ENCODE results near the gene GRIK4.

GRIK4 gene

DNA sequence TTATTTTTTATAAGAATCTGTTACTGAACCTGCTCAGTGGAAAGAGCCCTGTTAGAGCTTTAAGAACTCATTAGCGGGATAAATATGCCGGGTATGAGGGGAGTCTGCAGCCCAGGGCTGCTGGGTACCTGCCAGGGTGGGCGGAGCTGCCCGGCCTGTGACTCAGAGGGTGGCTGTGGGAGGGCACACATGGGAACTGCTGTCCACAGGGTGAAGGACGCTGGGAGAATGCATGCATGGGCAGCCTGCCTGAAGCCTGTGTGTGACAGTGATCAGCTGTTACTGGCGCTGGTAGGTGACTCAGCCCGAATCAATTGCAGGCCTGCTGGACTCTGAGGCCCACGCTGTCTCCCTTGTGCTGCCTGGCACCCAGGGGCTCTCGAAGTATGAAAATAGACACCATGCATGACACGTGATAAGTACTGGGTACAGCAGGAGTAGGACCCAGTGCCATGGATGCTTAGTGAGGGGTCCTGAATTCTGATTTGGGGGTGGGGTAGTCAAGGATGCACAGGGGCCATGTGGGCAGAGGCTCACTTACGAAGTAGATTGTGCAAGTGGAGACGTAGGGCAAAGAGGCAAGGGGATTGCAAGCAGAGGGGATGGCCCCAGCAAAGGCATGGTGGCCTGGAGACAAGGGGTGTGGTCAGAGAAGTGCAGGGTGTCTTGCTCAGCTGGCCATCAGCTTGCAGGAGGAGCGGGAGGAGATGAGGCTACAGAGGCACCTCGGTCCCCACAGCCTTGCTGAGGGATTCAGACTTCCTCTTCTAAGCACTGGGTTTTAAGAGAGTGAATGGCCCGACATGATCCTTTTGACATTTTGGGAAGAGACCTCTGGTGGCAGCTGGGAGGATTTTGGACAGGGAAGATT is 36.5 kb downstream of the GRIK4 start:
- DNase-seq (ENCODE audit: low read depth): no peak

DNA sequence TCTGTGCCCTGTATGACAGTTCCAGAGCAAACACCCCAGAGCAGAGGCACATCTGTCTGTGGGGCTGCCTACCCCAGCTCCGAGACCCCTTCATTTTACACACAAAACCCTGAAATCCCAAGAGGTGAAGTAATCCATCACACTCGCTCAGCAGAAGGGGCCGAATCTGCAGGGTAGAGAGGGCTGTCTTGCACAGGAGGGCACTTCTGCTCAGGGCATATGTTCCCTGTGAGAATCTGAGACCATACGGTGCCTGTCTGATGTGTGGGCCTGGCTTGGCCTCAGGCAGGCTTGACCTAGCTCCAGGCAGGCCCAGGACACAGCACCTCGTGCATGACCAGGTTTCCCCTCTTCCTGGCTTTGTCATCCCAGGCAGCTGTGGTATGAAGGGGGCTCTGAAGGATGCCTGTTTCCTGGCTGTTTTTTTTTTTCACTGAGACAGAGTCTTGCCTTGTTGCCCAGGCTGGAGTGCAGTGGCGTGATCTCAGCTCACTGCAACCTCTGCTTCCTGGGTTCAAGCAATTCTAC is 37.2 kb downstream of the GRIK4 start:
- no peak for DNase-seq (ENCODE audit: low read depth)

DNA sequence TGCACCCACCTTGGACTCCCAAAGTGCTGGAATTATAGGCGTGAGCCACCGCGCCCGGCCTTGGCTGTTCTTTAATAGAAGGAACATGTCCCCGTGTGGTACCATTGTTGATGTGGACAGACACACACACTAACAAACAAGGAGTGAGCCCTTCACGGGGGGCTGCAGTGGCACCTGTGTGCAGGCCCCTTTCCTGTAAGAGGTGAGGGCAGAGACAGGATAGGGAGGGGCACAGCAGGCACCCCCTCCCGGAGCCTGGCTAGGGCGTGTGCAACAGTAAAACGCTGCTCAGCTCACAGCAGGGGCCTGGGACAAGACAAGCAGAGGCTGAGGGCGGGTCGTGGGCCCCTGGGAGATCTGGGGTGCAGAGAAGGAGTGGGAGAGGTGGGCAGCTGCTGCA is 37.8 kb downstream of the GRIK4 start:
- DNase-seq (ENCODE audit: low read depth): no peak

DNA sequence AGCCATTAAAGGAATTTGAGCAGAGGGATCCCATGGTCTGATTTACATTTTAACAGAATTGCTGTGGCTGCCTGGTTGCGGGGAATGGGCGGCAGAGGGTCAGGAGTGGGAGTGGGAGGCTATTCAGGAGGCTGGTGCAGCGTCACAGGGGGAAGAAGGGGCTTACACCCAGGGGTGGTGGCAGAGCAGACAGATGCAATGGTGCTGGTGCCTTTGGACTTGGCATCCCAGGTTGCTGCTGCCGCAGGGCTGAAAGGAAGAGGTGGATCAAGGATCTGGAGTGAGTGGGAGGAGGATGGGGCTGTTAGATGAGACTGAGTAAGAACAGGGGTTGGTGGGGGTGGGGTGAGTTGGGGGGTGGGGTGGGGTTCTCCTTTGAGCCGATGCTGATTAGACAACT is 38.5 kb downstream of the GRIK4 start:
- DNase-seq (ENCODE audit: low read depth): no peak

DNA sequence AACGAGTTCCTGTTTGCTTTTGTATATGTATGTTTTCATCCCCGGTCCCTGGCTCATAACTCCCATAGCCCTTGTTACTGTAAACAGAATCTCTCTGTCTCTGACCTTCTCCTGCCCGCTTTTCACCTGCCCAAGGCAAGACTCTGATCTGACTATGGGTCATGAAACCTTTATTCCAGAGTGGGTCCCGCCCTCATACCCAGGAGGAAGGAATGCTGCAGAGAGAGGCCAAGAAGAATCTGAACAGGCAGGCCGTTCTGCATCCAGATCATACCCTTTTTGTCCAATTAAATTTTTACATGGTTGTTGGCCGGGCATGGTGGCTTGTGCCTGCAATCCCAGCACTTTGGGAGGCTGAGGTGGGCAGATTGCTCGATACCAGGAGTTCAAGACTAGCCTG is 39.6 kb downstream of the GRIK4 start:
- no peak for DNase-seq (ENCODE audit: low read depth)

DNA sequence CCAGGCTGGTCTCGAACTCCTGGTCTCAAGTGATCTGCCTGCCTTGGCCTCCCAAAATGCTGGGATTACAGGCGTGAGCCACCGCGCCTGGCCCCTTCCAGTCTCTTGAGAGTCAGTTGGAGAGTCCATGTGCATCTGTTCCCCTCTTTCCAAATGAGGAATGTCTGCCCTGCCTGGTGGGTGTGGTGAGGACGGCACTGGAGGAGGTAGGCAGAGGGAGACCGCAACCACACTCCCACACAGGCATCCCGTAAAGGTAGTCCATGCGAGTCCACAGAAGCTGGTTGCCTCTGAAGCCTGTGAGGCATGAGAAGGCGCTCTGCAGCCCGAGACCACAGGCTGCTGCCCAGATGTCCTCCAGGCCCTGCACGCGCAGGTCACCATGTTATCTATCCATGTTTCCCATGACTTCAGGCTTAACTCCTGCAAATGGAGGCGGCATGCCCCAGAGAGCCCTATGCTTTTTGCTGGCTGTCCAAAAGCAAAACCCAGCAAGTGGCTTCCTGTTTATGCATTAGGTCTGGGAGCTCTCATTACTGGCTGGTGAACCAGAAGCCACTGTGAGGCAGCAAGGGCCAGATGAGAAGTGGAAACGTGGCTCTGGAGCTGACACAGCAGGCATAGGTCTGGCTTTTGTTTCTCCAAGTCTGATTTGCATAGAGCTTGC is 43.4 kb downstream of the GRIK4 start:
- DNase-seq (ENCODE audit: low read depth): no peak

DNA sequence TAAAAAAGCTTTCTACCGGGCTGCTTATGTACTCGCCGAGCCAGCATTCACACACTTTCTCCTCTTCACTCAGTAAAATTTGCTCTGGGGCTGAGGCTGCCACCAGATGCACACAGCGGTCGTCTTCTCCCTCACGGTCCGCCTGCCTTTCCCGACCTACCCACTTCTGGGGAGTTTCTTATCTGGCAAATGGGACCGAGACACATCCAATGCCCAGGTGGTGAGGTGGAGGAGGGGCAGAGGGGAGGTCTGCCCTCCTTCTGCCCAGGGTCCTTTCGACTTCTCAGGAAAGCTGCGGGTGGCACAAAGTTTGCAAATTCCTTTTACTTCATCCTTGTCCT is 43.9 kb downstream of the GRIK4 start:
- DNase-seq (ENCODE audit: low read depth): no peak

DNA sequence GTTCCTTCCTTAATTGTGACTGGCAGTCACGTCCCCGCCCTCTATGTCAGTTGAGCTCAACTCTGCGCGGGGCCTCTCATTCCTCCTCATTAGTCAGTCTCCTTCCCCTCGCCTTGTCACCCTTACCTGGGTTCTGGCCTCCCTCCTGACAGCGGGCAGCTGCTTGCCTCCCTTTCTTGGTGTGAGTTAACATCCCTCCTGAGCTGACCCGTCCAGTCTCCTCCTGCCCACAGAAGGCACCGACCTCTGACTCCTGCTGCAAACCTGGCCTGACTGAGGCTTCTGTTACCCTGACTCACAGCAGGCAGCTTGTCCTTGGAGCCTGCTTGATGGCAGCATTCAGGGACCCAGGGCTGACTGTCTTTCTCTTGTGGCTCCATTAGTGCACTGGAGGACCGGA is 45.2 kb downstream of the GRIK4 start:
- no peak for DNase-seq (ENCODE audit: low read depth)

DNA sequence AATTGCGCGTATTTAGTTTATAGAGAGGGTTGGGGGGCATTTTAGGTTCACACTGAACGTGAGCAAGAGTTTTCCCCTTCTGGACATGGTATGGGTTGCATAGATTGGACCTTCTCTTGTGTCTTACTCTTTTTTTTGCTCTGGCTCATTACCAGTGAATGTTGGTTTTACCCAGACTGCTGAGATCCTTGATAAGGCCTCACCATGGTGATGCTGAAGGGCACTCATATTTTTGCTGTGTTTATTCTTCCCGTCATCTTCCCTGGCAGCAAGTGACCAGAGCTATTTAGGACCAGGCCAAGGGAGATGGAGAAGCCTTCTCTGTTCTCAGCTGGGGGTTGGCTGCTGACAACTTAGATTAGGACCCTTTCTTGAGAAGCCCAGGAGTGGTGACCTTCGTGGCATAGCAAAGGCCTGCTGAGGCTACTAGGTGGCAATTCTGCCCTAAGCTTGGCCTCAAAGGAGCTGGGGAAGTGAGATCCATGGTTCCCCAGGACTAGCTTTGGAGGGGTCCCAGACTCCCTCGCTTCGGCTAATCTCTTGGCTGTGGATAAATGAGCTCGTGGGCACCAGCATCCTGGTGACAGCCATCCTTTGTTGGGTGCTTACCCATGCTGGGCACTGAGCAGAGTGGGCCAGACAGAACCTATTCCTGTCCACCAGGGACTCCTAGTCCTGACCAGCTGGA is 47.3 kb downstream of the GRIK4 start:
- no peak for DNase-seq (ENCODE audit: low read depth)

DNA sequence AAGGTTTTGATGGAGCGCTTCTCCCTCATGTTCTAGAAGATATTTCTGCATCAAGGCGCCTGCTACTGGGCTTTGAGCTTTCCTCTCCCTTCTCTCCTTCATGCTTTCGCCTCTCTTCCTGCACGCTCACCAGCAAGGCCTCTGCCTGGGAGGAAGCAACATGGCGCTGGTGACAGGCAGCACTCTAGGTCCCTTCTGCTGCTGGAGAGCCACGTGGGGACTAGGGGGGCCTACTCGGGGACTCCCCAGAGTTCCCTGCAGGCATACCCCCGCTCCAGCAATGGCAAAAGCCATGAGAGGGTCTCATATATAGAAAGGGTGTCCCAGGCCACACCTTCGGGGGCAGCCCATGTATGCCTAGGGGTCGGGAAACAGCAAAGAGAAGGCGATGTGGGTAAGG is 49.7 kb downstream of the GRIK4 start:
- no peak for DNase-seq (ENCODE audit: low read depth)

DNA sequence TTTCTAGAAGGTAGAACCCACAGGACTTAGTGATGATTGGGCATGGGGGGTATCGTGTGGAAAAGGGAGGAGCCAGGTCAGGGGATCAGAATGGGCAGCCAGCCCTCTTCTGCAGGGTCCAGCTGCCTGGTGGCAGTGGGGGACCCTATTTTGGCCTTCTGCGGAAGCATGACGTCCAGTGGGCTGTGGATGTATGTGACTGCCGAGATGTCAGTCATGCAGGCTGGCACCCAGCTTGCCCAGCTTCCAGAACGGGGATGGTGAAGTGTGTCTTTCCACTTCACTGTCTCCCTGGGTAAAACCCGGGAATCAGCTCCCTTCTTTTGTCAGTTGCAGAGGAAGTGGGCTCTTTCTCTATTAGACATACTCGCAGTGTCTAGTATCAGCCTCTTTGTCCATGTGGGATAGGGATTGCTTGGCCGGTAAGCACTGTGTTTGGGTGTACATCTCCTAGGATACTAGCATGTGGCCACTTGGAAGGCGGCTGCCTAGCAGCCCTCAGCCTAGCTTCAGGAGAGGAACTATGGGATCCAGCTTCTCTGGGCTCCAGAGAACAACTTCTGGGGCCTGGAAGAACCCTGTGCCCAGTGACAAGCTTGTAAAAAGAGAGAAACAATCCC is 51.4 kb downstream of the GRIK4 start:
- DNase-seq (ENCODE audit: low read depth): no peak

DNA sequence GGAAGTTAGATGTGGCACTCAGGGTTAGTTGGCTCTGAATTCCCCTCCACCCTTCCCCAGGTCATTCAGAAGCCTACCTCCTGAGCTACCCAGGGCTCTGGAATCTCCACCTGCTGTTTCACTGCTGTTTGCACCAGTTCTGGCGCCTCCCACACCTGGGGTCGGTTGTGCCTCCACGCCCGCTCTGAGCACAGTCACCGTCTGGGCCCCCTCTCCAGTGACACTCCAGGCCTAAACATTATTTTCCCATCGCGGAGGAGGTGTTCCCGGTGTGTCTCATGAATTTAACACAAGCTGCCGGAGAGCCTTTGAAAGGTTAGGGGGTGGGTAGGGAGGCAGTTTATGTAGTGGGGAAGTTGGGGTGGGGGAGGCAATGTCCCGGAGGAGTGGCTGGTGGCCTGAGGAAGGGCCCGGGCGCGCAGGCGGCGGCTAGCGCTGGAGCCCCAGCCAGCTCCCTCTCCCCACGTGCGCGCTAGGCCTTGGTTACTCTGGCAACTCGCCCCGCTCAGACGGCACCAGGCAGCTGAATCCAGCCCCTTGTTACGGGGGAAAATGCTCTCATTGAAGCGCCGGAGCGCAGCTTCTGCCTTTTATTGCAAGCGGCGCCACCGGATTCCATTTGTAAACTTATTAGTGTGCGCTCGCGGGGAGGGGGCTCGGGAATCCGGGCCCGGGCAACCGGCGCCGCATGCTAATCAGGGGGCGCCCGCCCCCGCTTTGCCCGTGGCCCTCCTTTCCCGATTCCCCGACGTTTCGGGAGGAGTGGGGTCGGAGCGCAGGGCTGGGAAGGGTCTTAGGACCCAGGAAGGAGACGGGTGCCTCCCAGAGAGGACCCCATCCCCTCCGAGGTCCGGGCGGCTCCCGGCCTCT is 52.4 kb downstream of the GRIK4 start:
- DNase-seq (ENCODE audit: low read depth): no peak

DNA sequence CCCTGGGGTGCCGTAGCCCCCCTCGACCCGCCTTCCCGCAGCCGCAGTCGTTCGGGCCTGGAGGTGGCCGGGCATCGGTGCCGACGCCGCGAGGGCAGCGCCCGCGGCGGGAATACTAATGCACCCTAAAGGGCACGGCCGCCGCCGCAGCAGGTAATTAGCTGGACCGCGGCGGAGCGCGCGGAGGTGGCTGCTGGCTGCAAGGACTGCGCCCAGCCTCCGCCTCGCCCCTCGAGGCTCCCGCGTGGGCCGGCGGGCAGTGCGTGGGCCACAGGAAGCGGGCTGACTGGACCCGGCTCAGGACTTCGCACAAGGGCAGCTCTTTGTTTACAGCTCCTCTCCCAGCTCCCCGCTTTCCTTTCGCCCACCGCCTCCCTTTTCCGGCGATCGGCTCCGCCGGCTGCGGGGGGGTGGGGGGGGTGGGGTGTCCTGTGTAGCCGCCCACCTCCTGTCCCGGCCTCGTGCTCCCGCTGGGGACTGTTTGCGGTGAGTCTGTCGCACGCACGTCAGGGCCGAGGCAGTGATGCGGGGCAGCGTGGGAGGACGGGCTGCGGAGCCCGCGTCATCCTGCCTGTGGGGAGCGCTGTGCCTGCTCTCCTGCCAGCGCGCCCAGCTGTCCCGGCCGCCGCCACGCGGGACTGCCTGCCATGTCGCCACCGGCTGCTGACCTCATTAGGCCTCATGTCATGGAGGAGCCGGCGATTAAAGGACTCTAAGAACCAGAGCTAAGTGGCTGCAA is 53.2 kb downstream of the GRIK4 start:
- peak; percentile 50 for DNase-seq (ENCODE audit: low read depth)

DNA sequence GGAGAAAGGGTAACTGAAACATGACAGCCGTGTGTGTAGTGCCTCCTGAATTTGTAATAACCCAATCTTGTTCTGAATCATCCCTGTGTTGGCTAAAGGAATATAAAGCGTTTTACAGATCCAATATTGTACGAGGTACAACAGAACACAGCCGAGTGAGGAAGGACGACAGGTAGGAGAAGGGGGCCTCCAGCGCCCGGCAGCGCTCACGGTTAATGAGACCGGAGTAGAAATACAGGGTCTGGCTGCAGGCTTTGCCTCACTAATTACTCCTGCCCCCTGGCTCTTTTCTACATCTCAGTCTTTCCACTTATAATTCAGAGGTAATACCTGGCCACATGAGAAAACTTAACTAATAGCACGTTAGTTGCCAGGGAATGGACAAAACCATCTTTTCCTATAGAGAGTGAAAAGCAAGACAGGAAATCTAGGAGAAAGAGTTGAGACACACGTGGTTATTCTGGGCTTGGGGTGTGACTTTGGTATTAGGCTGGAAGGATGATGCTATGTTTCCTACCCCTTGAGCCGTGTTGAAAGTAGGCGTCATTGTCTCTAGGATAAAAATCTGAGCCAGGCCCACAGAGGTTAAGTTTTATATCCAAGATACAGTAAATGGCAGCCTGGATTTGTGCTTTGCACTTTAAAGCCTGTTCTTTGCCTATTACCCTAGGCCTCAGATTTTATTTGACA is 54.1 kb downstream of the GRIK4 start:
- DNase-seq (ENCODE audit: low read depth): no peak

DNA sequence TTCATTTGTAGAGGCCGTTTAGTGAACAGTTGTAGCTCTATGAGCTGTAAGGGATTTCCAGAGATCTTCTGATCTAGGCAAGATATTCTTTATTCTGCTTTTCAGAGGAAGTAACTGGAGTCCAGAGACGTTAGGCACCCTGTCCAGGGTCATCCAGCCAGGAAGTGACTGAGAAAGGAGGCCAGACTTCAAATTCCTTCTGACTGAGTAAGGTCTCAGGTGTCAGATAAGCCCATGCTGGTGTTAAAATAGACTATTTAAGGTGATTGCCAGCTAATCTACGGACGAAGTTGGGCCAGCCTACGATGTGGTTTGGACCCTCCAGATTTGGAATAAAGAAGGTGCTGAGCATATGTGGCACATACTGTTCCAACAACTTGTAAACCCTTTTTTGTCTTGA is 54.6 kb downstream of the GRIK4 start:
- DNase-seq (ENCODE audit: low read depth): no peak

DNA sequence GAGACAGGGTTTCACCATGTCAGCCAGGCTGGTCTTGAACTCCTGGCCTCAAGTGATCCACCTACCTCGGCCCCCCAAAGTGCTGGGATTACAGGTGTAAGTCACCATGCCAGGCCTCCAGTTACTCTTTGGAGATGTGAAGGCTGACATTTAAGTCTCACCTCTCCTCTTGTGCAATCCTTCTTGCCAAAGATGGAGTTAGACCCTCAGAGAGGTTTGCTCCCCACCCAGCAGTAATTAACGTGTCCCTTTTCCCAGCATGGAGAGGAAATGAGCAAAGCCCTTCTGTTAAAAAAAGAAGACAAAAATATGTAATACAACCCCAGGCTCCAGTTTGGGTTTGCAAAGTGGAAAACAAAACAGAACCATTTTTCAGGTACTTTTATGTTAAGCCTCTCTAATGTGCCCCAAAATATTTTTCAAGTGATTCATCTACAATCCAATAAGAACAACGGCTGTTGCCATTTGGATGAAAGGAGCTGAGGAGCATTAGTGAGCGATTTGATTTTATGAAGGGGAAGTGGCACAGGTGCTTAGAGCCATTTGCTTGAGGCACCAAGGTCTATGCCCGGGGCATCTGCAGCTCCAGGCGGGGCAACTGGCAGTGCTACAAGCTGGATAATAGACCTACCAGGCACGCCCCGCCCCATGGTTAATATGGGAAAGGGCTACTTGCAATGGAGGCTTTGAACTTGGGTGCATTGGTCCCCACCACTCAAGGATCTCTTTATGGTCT is 57.2 kb downstream of the GRIK4 start:
- DNase-seq (ENCODE audit: low read depth): no peak

DNA sequence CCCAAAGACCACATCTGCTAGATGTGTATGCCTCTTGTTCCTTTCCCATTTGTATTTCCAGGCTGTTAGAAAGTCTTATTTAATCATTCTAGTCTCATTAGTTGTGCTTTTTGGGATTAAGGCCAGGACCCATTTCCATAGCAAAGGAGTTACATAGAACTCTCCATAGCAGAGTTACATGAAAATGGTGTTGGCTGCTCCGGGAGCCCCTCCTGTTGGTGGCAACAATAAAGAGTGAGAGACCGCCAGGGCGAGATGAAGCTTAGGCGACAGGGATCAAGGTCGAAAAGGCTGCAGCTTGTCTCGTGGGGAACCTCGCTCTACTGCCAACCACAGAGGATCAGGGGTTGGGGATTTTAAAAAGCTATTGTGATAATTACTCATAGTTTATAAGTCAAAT is 58.3 kb downstream of the GRIK4 start:
- no peak for DNase-seq (ENCODE audit: low read depth)

DNA sequence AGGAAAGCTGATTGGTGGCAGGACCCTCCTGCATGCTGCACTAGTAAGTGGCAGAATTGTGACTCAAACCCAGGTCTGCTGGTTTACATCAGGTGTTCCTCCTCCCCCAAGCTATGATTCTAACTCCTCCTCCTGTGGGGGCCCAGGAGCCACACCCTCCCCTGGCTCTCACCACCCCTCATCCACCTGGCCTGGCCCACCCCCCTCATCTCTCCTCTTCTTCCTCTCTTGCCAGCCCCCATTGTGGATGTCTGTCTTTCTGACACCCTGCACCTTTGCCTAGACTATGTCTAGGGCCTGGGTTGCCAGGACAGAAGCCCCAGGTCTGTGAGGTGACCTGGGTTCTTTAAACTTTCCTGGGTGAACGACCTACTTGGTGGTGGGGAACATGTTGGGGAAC is 59.9 kb downstream of the GRIK4 start:
- DNase-seq (ENCODE audit: low read depth): no peak

DNA sequence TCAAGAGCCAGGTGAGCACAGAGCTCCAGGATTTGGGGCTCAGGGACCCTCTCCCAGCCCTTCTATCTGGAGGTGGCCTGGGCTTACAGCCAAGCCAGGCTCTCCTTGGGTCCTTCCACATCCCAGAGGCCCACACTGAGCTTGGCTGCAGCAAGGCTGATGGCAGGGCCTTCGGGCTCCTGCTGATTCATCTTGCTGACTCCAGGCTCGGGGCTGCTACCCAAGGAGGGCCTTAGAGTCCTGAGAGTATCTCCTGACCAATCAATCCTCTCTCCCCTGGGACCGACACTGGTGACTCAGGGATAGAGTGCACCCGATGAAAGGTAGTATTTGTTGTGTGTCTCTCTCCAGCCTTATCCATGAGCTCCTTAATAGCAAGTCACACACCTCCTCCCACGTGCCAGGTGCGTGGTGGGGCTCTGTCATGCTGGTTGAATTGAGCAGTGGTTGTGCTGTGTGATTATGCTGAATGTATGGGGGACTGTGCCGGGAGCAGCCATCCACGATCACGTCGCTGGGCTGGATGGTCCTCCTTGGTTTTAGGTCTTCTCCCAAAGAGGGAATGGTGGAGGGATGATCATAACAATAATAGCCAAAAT is 62.3 kb downstream of the GRIK4 start:
- no peak for DNase-seq (ENCODE audit: low read depth)

Measured in activated T-cell treated with anti-CD3 and anti-CD28 coated beads for 48 hours (primary cell).